ENCODE data around the gene USP22. TPM values are rescaled to one million over a fixed set of nuclear protein-coding genes. Genes with fewer than 3 reads are reported as not detected.

USP22 gene
- polyA plus RNA-seq, 1 donor (not counting 4 experiments of a cell fraction or from before 2014, with no cell fraction given), result 111 TPM

DNA sequence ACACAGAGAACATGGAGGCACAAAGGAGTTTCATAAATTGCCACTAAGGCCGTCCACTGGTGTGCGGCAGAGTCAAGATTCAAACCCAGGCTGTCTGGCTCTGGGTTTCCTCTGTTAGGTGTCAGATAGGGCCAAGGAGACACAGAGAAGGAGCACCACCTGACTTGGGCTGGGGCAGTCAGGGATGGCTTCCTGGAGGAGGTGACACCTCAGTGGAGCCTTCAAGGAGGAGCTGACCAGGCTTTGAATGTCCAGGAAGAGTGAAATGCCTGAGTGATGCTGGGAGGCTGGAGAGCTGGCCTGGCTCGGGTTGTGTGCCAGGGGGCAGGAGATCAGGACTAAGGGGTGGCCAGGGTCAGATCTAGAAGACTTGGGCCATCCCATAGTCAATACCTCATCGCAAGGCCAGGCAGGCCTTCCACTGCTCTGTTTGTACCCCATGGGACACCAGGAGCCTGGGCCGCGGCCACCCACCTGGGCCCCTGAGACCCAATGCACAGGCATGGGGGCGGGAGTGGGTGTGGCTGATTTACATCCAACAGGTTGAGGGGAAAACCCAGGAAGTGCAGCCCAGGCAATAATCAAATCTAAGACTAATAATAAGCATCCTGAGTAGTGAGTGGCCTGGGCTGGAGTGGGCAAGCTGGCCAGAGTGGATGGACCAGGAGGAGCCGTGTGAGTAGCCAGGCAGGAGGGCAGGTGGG is 73.7 kb downstream of the USP22 start:
- H3K4me1 ChIP-seq (ENCODE audit: control insufficient read depth, extremely low read depth, insufficient read depth, low read length), result no peaks in the 10 kb centered on the region
- no peaks in the 10 kb centered on the region for H3K79me2 ChIP-seq (ENCODE audit: control insufficient read depth, insufficient read depth, low read length)
- H4K20me1 ChIP-seq (ENCODE audit: control insufficient read depth, extremely low read depth, insufficient read depth, low read length), result no peaks in the 10 kb centered on the region
- no peaks in the 10 kb centered on the region for H3K9me3 ChIP-seq (ENCODE audit: control insufficient read depth, low read depth, low read length)
- H3K4me2 ChIP-seq (ENCODE audit: control insufficient read depth, extremely low read depth, insufficient read depth, low read depth, low read length), result no peak overlapping the region
- dilution Hi-C loops (cut with MboI; ENCODE audit: extremely low pct_ligation_motif_present, low sequenced_read_pairs), result no loop called here
- H3K36me3 ChIP-seq (ENCODE audit: control insufficient read depth in 2 of 2, extremely low read depth in 1 of 2, insufficient read depth in 2 of 2, low read length in 2 of 2), result no peaks in the 10 kb centered on the region
- H3K9ac ChIP-seq (ENCODE audit: control insufficient read depth, extremely low read depth, insufficient read depth, low read length), result no peak overlapping the region
- H2AFZ ChIP-seq (ENCODE audit: control insufficient read depth, low read length), result no peak overlapping the region
- H3K4me3 ChIP-seq (ENCODE audit: control insufficient read depth in 2 of 3, extremely low read depth in 1 of 3, insufficient read depth in 2 of 3, low read depth in 1 of 3, low read length in 3 of 3), result no peak overlapping the region
- H3K27me3 ChIP-seq (ENCODE audit: control insufficient read depth, extremely low read depth, insufficient read depth, low read length), result peaks cover 4% of the 10 kb centered on the region
- TF ChIP-seq, protein P1, sequence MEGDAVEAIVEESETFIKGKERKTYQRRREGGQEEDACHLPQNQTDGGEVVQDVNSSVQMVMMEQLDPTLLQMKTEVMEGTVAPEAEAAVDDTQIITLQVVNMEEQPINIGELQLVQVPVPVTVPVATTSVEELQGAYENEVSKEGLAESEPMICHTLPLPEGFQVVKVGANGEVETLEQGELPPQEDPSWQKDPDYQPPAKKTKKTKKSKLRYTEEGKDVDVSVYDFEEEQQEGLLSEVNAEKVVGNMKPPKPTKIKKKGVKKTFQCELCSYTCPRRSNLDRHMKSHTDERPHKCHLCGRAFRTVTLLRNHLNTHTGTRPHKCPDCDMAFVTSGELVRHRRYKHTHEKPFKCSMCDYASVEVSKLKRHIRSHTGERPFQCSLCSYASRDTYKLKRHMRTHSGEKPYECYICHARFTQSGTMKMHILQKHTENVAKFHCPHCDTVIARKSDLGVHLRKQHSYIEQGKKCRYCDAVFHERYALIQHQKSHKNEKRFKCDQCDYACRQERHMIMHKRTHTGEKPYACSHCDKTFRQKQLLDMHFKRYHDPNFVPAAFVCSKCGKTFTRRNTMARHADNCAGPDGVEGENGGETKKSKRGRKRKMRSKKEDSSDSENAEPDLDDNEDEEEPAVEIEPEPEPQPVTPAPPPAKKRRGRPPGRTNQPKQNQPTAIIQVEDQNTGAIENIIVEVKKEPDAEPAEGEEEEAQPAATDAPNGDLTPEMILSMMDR (optimal IDR thresholded peaks at IDR 0.05 in 1 of 3, IDR thresholded peaks at IDR 0.05 in 1 of 3, conservative IDR thresholded peaks at IDR 0.05 in 1 of 3; ENCODE audit: extremely low read depth in 1 of 3, insufficient read depth in 2 of 3, low read length in 3 of 3), result no peak
- TF ChIP-seq EZH2 (IDR thresholded peaks at IDR 0.05; ENCODE audit: low read length), result no peak
- FAIRE-seq, result no peak
- H3K27ac ChIP-seq (ENCODE audit: control insufficient read depth, insufficient read depth, low read length), result no peak overlapping the region
- no peaks in the 10 kb centered on the region for H3K9me1 ChIP-seq (ENCODE audit: control insufficient read depth, extremely low read depth, insufficient read depth, low read length)
- DNase-seq (ENCODE audit: low read depth, low spot score), result no peak

DNA sequence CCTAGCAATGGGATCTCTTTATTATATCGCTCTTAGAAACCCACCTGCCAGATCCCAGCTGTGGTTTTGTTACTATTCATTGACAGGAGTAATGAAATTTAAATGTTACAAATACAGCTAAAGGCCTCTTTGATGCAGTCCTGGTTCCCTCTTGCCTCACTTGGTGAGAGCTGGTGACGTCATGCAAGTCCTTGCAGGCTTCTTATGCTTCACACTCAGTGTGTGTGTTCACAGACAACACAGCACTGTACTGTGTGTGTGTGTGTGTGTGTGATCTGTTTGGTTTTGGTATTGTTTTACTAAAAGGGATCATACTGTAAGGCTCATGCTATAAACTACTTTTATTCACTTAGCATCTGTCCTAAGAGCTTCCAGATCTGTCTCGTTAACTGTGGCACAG is 75.0 kb downstream of the USP22 start:
- Histone ChIP-seq H3K9me3 (ENCODE audit: control insufficient read depth, low read depth, low read length) (no peaks in the 10 kb centered on the region), H3K4me3 (ENCODE audit: control insufficient read depth in 2 of 3, extremely low read depth in 1 of 3, insufficient read depth in 2 of 3, low read depth in 1 of 3, low read length in 3 of 3) (no peak overlapping the region), H3K4me2 (ENCODE audit: control insufficient read depth, extremely low read depth, insufficient read depth, low read depth, low read length) (no peak overlapping the region), H3K9me1 (ENCODE audit: control insufficient read depth, extremely low read depth, insufficient read depth, low read length) (no peaks in the 10 kb centered on the region), H3K27me3 (ENCODE audit: control insufficient read depth, extremely low read depth, insufficient read depth, low read length) (peaks cover 4% of the 10 kb centered on the region), H3K4me1 (ENCODE audit: control insufficient read depth, extremely low read depth, insufficient read depth, low read length) (no peaks in the 10 kb centered on the region), H3K79me2 (ENCODE audit: control insufficient read depth, insufficient read depth, low read length) (no peaks in the 10 kb centered on the region), H3K36me3 (ENCODE audit: control insufficient read depth in 2 of 2, extremely low read depth in 1 of 2, insufficient read depth in 2 of 2, low read length in 2 of 2) (no peaks in the 10 kb centered on the region), H3K27ac (ENCODE audit: control insufficient read depth, insufficient read depth, low read length) (no peak overlapping the region), H2AFZ (ENCODE audit: control insufficient read depth, low read length) (no peak overlapping the region), H3K9ac (ENCODE audit: control insufficient read depth, extremely low read depth, insufficient read depth, low read length) (no peak overlapping the region), H4K20me1 (ENCODE audit: control insufficient read depth, extremely low read depth, insufficient read depth, low read length) (no peaks in the 10 kb centered on the region)
- FAIRE-seq (no peak), DNase-seq (ENCODE audit: low read depth, low spot score) (no peak)
- TF ChIP-seq, protein P1 (optimal IDR thresholded peaks at IDR 0.05 in 1 of 3, IDR thresholded peaks at IDR 0.05 in 1 of 3, conservative IDR thresholded peaks at IDR 0.05 in 1 of 3; ENCODE audit: extremely low read depth in 1 of 3, insufficient read depth in 2 of 3, low read length in 3 of 3), result no peak
- no peak for TF ChIP-seq EZH2 (IDR thresholded peaks at IDR 0.05; ENCODE audit: low read length)
- dilution Hi-C loops (cut with MboI; ENCODE audit: extremely low pct_ligation_motif_present, low sequenced_read_pairs), result no loop called here

Measured in keratinocyte (primary cell).